Measurements from ENCODE around the gene DAAM2.

GRCh38 chr6:39910164-39910563 lies 118.0 kb downstream of the DAAM2 start:
- TF ChIP-seq SUZ12 (IDR thresholded peaks at IDR 0.05; ENCODE audit: extremely low read depth, insufficient read depth, insufficient read length) (no peak), ZNF274 (IDR thresholded peaks at IDR 0.05; ENCODE audit: low read depth, low read length) (no peak), YY1 (IDR thresholded peaks at IDR 0.05; ENCODE audit: insufficient read depth, insufficient read length) (no peak)

Data from NT2/D1 (cell line).